A673 (cell line): ENCODE measurements around the gene PTS.

Experiments
- CTCF ChIP-seq: fragments of 300-800, 200-600 bp; sonication (generic); conservative IDR thresholded peaks from 2 replicates; pipeline ENCODE4 v1.5.1; 2017; ENCODE audit warnings: low read depth, mild to moderate bottlenecking, antibody characterized with exemption, low read length, moderate library complexity, mixed read lengths
- EZH2 ChIP-seq: fragments of 200-600 bp; sonication (generic); IDR thresholded peaks from 2 replicates; pipeline ENCODE4 v1.6.1; 2017; ENCODE audit warnings: borderline replicate concordance, low read depth, mild to moderate bottlenecking, mixed read lengths, antibody characterized with exemption, low read length; ENCODE audit not compliant: poor library complexity, severe bottlenecking

GRCh38 chr11:112241486-112241885 lies 15.3 kb downstream of the PTS start:
- TF ChIP-seq CTCF (no peak), EZH2 (no peak)
